ENCODE data around the gene AIPL1. TPM values are rescaled to one million over a fixed set of nuclear protein-coding genes. Genes with fewer than 3 reads are reported as not detected.

The AIPL1 gene
- total RNA-seq, 1 experiment from 2014 or later = 0.46 TPM

- no peak for DNase-seq (ENCODE audit: low spot score)
- no peak for ATAC-seq
- Mint-ChIP-seq H3K27ac (no peak overlapping the region), H3K9me3 (no peaks in the 10 kb centered on the region), H3K36me3 (no peaks in the 10 kb centered on the region), H3K4me1 (peaks cover 16% of the 10 kb centered on the region), H3K4me3 (no peak overlapping the region), H3K27me3 (ENCODE audit: low read depth) (no peaks in the 10 kb centered on the region)
- TF ChIP-seq ZNF532 (CRISPR knock-in tag; IDR thresholded peaks at IDR 0.05; ENCODE audit: borderline replicate concordance) (no peak), PRRX2 (CRISPR knock-in tag; IDR thresholded peaks at IDR 0.05) (no peak), ZNF138 (CRISPR knock-in tag; conservative IDR thresholded peaks at IDR 0.05) (no peak), FOXK1 (CRISPR knock-in tag; IDR thresholded peaks at IDR 0.05) (no peak), RORB (CRISPR knock-in tag; IDR thresholded peaks at IDR 0.05) (no peak), ATF6 (CRISPR knock-in tag; IDR thresholded peaks at IDR 0.05) (no peak), TP53 (CRISPR knock-in tag; IDR thresholded peaks at IDR 0.05) (no peak), ESRRA (CRISPR knock-in tag; IDR thresholded peaks at IDR 0.05; ENCODE audit: borderline replicate concordance) (no peak), ZNF416 (CRISPR knock-in tag; IDR thresholded peaks at IDR 0.05) (no peak), PREB (CRISPR knock-in tag; IDR thresholded peaks at IDR 0.05; ENCODE audit: borderline replicate concordance) (no peak), GRHL2 (CRISPR knock-in tag; IDR thresholded peaks at IDR 0.05; ENCODE audit: insufficient replicate concordance, severe bottlenecking) (no peak), ZNF396 (CRISPR knock-in tag; IDR thresholded peaks at IDR 0.05; ENCODE audit: borderline replicate concordance) (no peak), ARID4B (CRISPR knock-in tag; IDR thresholded peaks at IDR 0.05; ENCODE audit: borderline replicate concordance) (no peak), SMAD3 (CRISPR knock-in tag; IDR thresholded peaks at IDR 0.05; ENCODE audit: borderline replicate concordance) (no peak), CREB1 (CRISPR knock-in tag; IDR thresholded peaks at IDR 0.05) (no peak), KAT7 (CRISPR knock-in tag; IDR thresholded peaks at IDR 0.05; ENCODE audit: borderline replicate concordance) (no peak), TEAD1 (CRISPR knock-in tag; IDR thresholded peaks at IDR 0.05) (no peak), USF2 (CRISPR knock-in tag; IDR thresholded peaks at IDR 0.05) (no peak), ZNF281 (CRISPR knock-in tag; IDR thresholded peaks at IDR 0.05) (no peak), RELA (CRISPR knock-in tag; IDR thresholded peaks at IDR 0.05; ENCODE audit: borderline replicate concordance) (no peak)
- CTCF ChIA-PET = no interaction called here
- POLR2A ChIA-PET = no interaction called here
These were observed 43.0 kb upstream of the AIPL1 start for GRCh38 chr17:6477831-6478383.

Measured in WTC11 (cell line).